Stimulated activated CD4-positive, alpha-beta T cell treated with anti-CD3 and anti-CD28 coated beads, TNF-alpha, amount 100 ng/mL, for 48 hours (primary cell): ENCODE data around the gene FLT4.

Experiments used
- DNase-seq, 3 donors: peaks; one replicate each; pipeline ENCODE4 v3.0.0-alpha.2; 2020; ENCODE audit warnings: low read depth in 3 of 3

The FLT4 gene

DNA sequence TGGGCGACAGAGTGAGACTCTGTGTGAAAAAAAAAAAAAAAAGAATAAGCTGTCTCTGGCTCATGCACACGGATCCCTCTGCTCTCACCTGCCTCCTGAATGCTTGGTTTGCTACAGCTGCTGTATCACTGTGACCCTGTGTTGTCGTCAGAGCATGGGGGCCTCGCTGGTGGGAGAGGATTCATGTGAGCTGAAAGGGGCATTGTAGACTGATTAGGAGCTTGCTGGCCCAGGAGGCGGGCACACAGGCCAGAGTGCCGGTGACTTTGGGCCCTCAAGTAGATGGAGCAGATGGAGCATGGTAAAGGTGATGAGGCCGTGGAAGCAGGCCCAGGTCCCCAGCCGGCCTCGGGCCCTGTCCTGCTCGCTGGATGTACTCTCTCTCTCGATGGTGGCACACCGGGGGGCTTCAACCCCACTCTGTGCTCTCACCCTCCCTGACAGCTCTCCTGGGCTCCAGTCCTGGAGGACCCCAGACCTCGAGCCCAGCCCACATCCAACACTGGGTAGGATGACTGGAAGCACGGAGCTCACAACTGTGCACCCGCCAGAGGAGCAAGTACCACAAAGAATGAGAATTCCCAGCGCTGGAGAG is 7.1 kb downstream of the FLT4 start:
- DNase-seq, result no peak

GRCh38 chr5:180641566-180641900 is 7.9 kb downstream of the FLT4 start:
- DNase-seq, result no peak

DNA sequence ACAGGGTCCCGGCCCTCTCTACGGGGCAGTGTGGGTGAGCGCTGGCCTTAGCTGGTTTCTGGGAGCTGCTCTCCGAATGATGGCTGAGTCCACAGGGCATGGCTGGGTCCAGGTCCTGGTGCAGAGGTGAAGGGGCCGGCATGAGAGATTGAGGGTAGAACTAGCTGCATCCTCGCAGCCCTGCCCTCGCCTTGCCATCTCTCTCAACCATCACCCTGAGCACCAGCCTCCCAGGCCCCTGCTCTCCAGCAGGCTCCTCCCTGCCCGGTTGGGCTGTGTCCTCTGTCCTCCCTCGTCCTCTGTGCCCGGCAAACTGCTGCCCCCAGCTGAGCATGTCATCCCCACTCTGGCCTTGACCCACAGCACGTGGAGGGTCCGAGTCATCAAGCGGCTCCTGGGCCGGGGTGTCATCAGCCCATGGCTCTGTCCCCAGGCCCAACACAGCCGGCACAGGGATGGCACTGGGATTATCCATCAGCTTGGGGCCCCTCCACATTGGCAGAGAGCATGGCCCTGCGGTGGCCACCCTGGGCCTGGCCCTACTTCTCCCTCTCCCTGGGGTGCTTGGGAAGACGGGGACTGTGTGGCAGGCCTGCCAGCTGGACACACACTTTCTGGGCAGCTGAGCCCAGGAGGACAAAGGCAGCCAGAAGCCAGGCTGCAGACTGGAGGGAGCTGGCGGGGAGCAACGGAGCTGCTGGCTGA is 8.4 kb downstream of the FLT4 start:
- DNase-seq, result no peak

DNA sequence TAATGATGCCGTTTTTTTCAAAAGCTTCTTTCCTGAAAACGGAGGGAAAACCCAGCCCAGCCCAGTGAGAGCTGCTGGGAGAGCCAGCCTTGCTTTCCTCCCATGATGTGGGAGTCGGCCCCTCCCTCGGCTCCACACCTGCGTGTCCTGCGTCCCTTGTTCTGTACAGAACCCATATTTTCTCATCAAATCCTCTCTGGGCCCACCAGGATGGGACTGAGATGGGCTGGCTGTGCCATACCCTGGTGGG is 8.9 kb downstream of the FLT4 start:
- DNase-seq, result no peak

DNA sequence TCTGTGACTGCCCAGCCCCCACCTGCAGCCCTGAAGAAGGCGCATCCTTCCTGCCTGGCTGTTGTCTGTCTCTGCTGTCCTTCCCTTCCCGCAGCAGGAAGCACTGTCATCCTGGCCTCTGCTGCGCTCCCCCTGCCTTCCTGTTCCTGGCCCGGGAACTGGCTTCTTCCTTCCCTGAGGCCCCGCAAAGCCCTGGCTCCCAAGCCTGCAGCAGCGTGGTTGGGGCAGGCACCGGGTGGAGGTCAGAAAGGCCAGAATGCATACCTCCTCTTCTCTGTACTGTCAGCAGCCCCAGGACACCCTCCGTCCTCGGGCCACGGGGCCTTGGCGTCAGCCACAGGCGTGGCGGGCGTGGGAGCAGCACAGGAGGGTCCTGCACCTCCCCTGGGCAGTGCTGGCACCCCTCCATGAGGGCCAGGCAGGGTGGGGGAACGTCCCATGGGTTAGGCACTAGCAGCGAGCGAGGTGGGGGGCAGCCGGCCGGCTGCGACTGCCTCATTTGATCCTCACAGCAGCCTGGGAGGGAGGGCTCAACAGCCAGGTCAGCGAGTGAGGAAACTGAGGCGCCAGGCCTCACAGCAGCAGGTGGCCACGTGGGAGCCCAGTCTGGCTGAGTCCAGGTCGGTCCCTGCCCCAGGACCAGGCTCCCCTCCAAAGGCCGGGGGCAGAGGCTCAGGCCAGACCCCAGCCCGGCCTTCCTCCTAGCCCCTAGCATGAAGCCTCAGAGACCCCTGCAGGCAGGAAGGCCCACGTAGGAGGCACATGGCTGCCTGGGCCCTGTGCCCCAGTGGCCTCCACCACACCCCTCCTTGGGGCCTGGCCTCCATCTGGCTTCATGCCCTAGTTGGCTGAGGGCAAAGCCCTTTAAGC is 9.4 kb downstream of the FLT4 start:
- DNase-seq, result no peak

DNA sequence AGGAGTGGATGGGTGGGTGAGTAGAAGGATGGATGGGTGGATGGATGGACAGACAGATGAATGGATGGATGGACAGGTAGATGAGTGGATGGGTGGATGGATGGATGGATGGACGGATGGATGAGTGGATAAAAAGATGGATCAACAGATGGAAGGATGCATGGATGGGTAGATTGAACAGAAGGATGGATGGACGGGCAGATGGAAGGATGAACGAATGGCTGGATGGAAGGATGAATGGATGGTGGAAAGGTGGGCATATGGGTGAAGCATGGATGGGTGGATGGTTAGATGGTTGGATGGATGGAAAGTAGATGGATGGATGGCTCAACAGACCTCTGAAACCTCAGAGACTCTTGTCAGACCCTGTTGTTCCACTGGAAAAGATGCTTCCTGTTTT is 10.1 kb downstream of the FLT4 start:
- no peak for DNase-seq

DNA sequence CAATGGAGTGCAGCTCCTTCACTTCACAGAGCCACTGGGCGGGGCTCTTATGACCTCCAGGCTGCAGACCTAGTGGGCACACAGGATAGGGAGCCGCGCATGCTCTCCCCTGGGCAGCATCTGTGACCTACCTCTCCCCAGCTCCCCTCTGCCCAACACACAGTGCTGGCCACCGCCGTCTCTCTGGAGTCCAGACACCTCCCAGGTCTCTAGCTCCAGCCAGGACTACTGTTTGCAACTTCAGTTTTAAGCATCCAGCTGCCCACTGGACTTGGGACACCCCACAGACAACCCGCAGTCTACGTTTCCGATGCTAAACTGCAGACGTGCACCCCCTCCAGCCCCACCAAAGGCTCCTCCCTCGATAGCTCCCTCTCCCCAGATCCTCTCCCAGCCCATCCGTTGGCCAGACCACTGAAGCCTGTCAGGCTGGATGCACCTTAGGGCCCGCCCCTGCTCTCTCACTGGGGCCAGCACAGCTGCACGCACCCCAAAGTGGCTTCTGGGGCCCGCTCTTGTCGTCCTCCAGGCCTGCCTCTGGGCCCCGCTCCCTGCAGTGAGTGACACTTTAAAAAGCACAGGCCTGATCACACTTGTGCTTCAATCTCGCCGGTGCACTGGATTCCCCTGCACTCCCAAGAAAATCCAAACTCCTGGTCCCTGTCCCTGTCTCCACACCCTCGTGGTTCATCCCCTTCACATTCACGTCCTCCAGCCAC is 11.3 kb downstream of the FLT4 start:
- no peak for DNase-seq

GRCh38 chr5:180636403-180637075 is 12.9 kb downstream of the FLT4 start:
- DNase-seq, result no peak

DNA sequence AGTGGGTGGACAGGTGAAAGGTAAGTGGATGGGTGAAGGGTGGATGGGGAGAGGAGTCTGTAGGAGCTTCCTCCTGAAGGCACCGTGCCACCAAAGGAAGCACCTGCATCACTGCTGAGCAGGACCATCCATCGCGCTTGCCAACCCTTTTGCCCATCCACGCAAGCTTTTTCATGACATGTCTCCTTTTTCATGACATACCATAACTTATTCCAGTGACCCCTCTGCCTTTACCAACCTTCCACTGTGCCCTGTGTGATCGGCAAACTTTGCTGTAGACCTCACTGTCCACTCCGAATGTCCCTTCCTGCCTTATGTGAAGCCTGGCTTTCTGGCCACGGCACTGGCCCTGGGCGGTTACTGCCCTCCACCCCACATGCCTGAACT is 13.4 kb downstream of the FLT4 start:
- DNase-seq, result no peak

- no peak for DNase-seq
Measured at GRCh38 chr5:180633283-180634177, 15.9 kb downstream of the FLT4 start.

DNA sequence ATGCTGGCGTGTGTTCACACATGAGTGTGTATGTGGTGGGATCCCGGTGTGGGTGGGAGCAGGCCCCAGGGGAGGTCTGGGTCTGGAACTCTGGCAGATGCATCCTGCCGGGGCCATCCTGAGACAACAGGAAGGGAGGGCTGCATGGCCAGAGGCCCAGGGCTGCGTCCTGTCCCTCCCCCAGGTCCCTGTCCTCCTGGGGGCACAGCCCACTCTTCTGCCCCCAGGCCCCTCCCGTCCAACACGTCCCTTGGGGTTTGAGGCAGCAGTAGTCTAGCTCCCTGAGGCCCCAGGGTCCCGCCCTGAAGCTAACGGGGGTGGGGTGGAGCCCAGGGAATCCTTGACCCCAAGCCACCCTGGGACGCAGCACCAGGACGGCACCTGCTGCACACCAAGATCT is 16.6 kb downstream of the FLT4 start:
- no peak for DNase-seq

GRCh38 chr5:180631549-180632383 is 17.6 kb downstream of the FLT4 start:
- no peak for DNase-seq

- no peak for DNase-seq
Measured at GRCh38 chr5:180630426-180630825, 19.0 kb downstream of the FLT4 start.

DNA sequence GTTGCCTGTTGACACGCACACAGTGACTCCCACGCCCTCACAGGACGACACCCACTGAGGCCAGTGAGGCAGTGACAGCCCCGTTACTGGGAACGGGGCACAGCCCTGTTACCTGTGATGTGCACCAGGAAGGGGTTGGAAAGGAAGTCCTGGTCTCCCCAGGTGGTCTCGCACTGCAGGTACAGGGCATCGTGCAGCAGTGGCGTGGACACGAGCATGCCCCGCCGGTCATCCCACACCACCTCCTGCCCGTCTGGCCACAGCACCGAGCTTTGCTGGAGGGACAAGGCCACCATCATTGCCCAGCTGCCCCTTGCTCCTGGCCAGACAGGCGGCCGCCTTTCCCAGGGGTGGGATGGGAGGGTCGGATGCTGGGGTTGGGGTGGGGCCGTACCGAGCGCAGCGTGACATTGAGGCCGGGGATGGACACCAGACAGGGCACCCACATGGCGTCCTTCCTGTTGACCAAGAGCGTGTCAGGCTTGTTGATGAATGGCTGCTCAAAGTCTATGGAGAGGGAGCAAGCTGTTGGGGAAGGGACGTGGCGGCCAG is 19.5 kb downstream of the FLT4 start:
- no peak for DNase-seq

- no peak for DNase-seq
Measured at GRCh38 chr5:180628827-180629750, 20.3 kb downstream of the FLT4 start.

- DNase-seq, result no peak
Measured at GRCh38 chr5:180628211-180628610, 21.2 kb downstream of the FLT4 start.

DNA sequence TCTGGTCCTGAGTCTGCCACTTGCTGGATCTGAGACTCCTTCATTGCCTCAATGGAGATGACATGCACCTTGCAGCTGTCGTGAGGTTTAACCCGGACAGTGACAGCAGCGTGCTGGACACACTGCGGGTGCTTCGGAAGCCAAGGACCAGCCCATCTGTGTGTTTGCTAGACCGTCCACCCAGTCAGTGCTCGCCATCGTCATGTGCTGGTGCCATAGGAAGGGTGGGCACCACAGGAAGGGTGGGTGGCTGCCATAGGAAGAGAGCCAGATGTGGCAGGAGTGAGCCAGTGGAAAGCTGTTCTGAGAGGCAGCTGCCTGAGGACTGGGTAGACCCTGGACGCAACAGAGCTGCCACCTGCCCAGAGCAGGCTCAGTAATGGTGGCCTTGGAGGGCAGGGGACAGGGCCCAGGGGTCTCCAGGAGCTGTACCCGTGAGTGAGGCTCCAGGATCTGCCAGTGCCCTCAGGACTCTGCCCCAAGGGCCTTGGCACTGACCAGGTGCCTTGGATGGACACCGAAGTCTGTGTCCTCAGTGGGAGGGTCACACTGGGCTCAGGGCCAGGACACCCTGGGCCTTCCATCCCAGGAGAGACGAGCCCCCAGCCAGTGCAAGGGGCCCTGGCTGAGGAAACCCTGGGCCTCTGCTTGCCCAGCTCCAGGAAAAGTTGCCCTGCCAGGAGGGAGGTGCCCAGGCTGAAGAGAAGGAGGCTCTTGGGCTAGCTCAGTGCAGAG is 21.8 kb downstream of the FLT4 start:
- DNase-seq, result no peak
